ENCODE data around the gene MYPN.
A peak's percentile ranks its signal among the peaks of the same experiment; 100 is the strongest.

MYPN gene

GRCh38 chr10:68230268-68230667, 121.0 kb downstream of the MYPN start:
- TF ChIP-seq CTCF (IDR thresholded peaks at IDR 0.05; ENCODE audit: unreplicated experiment in 3 of 3) = no peak

DNA sequence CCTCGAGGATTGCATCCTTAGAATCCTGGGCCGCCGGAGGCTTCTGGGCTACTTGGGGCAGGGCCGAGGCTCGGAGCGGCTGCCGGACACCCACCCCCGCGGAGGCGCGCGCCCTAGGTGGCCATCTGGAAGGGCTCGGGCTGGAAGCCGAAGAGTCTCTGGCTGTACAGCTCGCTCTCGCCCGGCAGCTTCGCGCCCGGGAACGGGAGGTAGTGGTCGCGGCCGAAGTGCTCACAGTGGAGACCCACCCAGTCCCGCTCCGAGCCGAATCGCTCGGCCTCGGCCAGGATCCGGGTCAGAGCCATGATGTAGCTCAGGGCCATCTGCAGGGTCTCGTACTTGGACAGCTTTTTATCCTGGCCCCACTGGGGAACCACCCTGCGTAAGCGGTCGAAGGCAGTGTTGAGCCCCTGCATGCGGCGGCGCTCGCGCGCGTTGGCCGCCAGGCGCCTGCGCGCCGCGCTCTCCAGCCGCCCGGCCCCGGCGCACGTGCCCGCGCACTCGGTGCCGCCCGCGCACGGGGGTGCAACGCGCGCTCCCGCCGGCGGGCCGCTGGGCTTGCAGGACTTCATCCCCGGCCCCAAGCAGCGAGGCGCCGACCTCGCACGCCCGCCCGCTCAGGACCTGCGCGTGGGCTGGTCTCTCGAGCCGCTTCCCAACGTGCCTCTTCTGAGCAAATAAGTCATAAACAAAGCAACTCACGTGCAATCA, 122.0 kb downstream of the MYPN start:
- Mint-ChIP-seq H3K4me3 (peak overlapping the region; percentile 90 to 94 (median 94)), H3K4me1 (peaks cover 6% of the 10 kb centered on the region), H3K9me3 (no peaks in the 10 kb centered on the region), H3K27ac (peak overlapping the region; percentile 51 to 88 (median 61)), H3K36me3 (ENCODE audit: low read depth) (no peaks in the 10 kb centered on the region), H3K27me3 (ENCODE audit: low read depth) (peaks cover 41% of the 10 kb centered on the region)
- peak in 1 of 3 experiments; percentile 14 for TF ChIP-seq CTCF (IDR thresholded peaks at IDR 0.05; ENCODE audit: unreplicated experiment in 3 of 3)

More at GRCh38 chr10:68230268-68230667, 121.0 kb downstream of the MYPN start:
- Mint-ChIP-seq H3K27me3 (ENCODE audit: low read depth) (peaks cover 35% of the 10 kb centered on the region), H3K4me1 (peaks cover 6% of the 10 kb centered on the region), H3K27ac (peak overlapping the region in 2 of 3 experiments; percentile 51 to 88), H3K4me3 (peak overlapping the region; percentile 90 to 94 (median 94)), H3K36me3 (ENCODE audit: low read depth) (no peaks in the 10 kb centered on the region), H3K9me3 (no peaks in the 10 kb centered on the region)

- TF ChIP-seq CTCF (IDR thresholded peaks at IDR 0.05; ENCODE audit: unreplicated experiment in 3 of 3) = no peak
- H3K36me3 Mint-ChIP-seq (ENCODE audit: low read depth) = no peaks in the 10 kb centered on the region
- H3K4me3 Mint-ChIP-seq = peak within 1 kb of the TSS; percentile 90 to 94 (median 94)
- peak within 1 kb of the TSS; percentile 51 to 88 (median 61) for H3K27ac Mint-ChIP-seq
- peaks cover 6% of the 10 kb centered on the region for H3K4me1 Mint-ChIP-seq
- peaks cover 41% of the 10 kb centered on the region for H3K27me3 Mint-ChIP-seq (ENCODE audit: low read depth)
- no peaks in the 10 kb centered on the region for H3K9me3 Mint-ChIP-seq
Observed at GRCh38 chr10:68231817-68232251, 122.5 kb downstream of the MYPN start, which contains the start of gene ATOH7. ATOH7 (minus strand) TSS chr10:68232113; CDS start chr10:68231677, 436 bp downstream.

GRCh38 chr10:68233046-68233445, 123.8 kb downstream of the MYPN start:
- peaks cover 6% of the 10 kb centered on the region for H3K4me1 Mint-ChIP-seq
- H3K27me3 Mint-ChIP-seq (ENCODE audit: low read depth) = peaks cover 41% of the 10 kb centered on the region
- TF ChIP-seq CTCF (IDR thresholded peaks at IDR 0.05; ENCODE audit: unreplicated experiment in 3 of 3) = no peak
- H3K4me3 Mint-ChIP-seq = peak overlapping the region; percentile 29 to 38 (median 30)
- no peak overlapping the region for H3K27ac Mint-ChIP-seq
- H3K9me3 Mint-ChIP-seq = no peaks in the 10 kb centered on the region
- H3K36me3 Mint-ChIP-seq (ENCODE audit: low read depth) = no peaks in the 10 kb centered on the region

- Mint-ChIP-seq H3K4me1 (peaks cover 6% of the 10 kb centered on the region), H3K36me3 (ENCODE audit: low read depth) (no peaks in the 10 kb centered on the region), H3K9me3 (no peaks in the 10 kb centered on the region), H3K4me3 (no peak overlapping the region), H3K27me3 (ENCODE audit: low read depth) (peaks cover 31% of the 10 kb centered on the region), H3K27ac (no peak overlapping the region)
- no peak for TF ChIP-seq CTCF (IDR thresholded peaks at IDR 0.05; ENCODE audit: unreplicated experiment in 3 of 3)
Observed at GRCh38 chr10:68235111-68235510, 125.8 kb downstream of the MYPN start.

DNA sequence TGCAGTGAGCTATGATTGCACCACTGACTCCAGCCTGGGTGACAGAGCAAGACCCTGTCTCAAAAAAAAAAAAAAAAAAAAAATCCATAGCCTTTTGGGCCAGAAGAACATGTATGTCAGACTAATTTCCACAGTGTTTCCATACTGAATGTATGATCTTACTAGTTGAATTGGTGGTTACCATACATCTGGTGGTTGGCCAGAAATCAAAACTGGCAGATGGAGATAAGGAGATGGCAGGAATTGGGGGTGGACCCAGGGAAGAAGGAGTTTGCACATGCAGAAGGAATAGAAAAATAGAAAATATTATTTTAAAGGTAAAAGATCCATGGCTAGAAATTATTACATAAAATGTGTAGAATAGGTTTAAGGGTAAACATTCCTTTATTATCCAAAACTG, 126.3 kb downstream of the MYPN start:
- Mint-ChIP-seq H3K27ac (no peak overlapping the region), H3K9me3 (no peaks in the 10 kb centered on the region), H3K36me3 (ENCODE audit: low read depth) (no peaks in the 10 kb centered on the region), H3K4me1 (peaks cover 6% of the 10 kb centered on the region), H3K4me3 (no peak overlapping the region), H3K27me3 (ENCODE audit: low read depth) (peaks cover 31% of the 10 kb centered on the region)
- TF ChIP-seq CTCF (IDR thresholded peaks at IDR 0.05; ENCODE audit: unreplicated experiment in 3 of 3) = no peak
